K562 (cell line): ENCODE measurements around the gene IRF2BP2. TPM values are rescaled to one million over a fixed set of nuclear protein-coding genes. Genes with fewer than 3 reads are reported as not detected.

Experiments
- ATAC-seq: fragments of 200-7000 bp; cut with Tn5 transposase; 3 replicates; pipeline ENCODE4 v1.9.1; 2020; ENCODE audit warnings: moderate library complexity
- BruUV-seq: library from RNA; stranded (reverse); fragments of 400-500 nt; replicated peaks from 2 replicates; lab custom pipeline; 2021; lab: Mats Ljungman, UMichigan
- CTCF ChIA-PET: fragments of 300-600 bp; formaldehyde crosslinking; extraction: SDS; loops from one replicate; lab custom pipeline; 2021; ENCODE audit warnings: low intra/inter-chr PET ratio; lab: Yijun Ruan, JAX
- POLR2A ChIA-PET: fragments of 300-600, 350-650 bp; sonication (Branson Sonifier 250); formaldehyde crosslinking; extraction: SDS; loops from one replicate; lab custom pipeline; 2021; ENCODE audit warnings: antibody characterized with exemption, inconsistent platforms; lab: Yijun Ruan, JAX
- DNase-seq, 4 experiments: peaks; one replicate each; pipeline versions ENCODE4 v3.0.0 to v3.0.0-alpha.2; 2011 to 2018; ENCODE audit warnings: low spot score in 3 of 4, mixed read lengths in 3 of 4; ENCODE audit errors: extremely low read depth in 1 of 4
- FAIRE-seq: peaks from 2 replicates; lab custom pipeline; 2011; peaks lifted over from hg19 to GRCh38; lab: Jason Lieb, UNC
- H2AFZ ChIP-seq: 2 replicates; pipeline ENCODE4 v1.6.0; 2011; ENCODE audit warnings: low read depth, low read length, control low read depth, inconsistent platforms
- H3K27ac ChIP-seq: fragments of 200-600 bp; 3 replicates; pipeline ENCODE4 v1.8.0; 2011; ENCODE audit warnings: low read depth, mild to moderate bottlenecking, control low read depth, inconsistent platforms, low read length, moderate library complexity, mixed read lengths; ENCODE audit errors: extremely low read depth
- H3K27me3 ChIP-seq, 2 experiments: fragments of 300-600 bp in 1 of 2; 2 replicates in 1 of 2; 3 replicates in 1 of 2; pipeline versions ENCODE4 v1.6.0 to v1.8.0; 2011; ENCODE audit warnings: inconsistent platforms in 2 of 2, low read length in 2 of 2, mild to moderate bottlenecking in 1 of 2, mixed read lengths in 1 of 2, moderate library complexity in 1 of 2; ENCODE audit not compliant: control insufficient read depth in 2 of 2, insufficient read depth in 2 of 2
- H3K36me3 ChIP-seq: fragments of 300-600 bp; 3 replicates; pipeline ENCODE4 v1.8.0; 2011; ENCODE audit warnings: mild to moderate bottlenecking, low read length, inconsistent platforms; ENCODE audit not compliant: control insufficient read depth, insufficient read depth
- H3K4me1 ChIP-seq, 2 experiments: fragments of 200-600 bp in 1 of 2; replicated peaks in 1 of 2; 2 replicates in 1 of 2; 3 replicates in 1 of 2; pipeline versions ENCODE4 v1.5.1 to v1.8.0; 2011; ENCODE audit warnings: inconsistent platforms in 2 of 2, low read length in 2 of 2, mild to moderate bottlenecking in 1 of 2, mixed read lengths in 1 of 2, moderate library complexity in 1 of 2; ENCODE audit not compliant: control insufficient read depth in 2 of 2, insufficient read depth in 2 of 2
- H3K4me2 ChIP-seq: 2 replicates; pipeline ENCODE4 v1.6.1; 2011; ENCODE audit warnings: low read length, control low read depth, inconsistent platforms, mixed read lengths; ENCODE audit not compliant: insufficient read depth
- H3K4me3 ChIP-seq: fragments of 200-600 bp; sonication (generic), shearing (Covaris generic); 2 replicates; pipeline ENCODE4 v1.5.1; 2016; ENCODE audit warnings: control low read depth, inconsistent platforms
- H3K79me2 ChIP-seq: fragments of 200-600 bp; 3 replicates; pipeline ENCODE4 v1.8.0; 2011; ENCODE audit warnings: low read length, inconsistent platforms; ENCODE audit not compliant: control insufficient read depth, insufficient read depth
- H3K9ac ChIP-seq, 2 experiments: 2 replicates each; pipeline versions ENCODE4 v1.6.0 to v1.6.1; 2011; ENCODE audit warnings: low read depth in 2 of 2, low read length in 2 of 2, control low read depth in 1 of 2, inconsistent platforms in 1 of 2, mild to moderate bottlenecking in 1 of 2, mixed read lengths in 1 of 2; ENCODE audit not compliant: insufficient read depth in 1 of 2
- H3K9me1 ChIP-seq: one replicate; pipeline ENCODE4 v1.6.0; 2011; ENCODE audit warnings: inconsistent platforms, mild to moderate bottlenecking, low read length, moderate library complexity; ENCODE audit not compliant: control insufficient read depth, insufficient read depth
- H3K9me3 ChIP-seq: replicated peaks from 2 replicates; pipeline ENCODE4 v1.5.1; 2011; ENCODE audit warnings: low read depth, low read length, inconsistent platforms; ENCODE audit not compliant: control insufficient read depth, insufficient read depth
- H4K20me1 ChIP-seq: replicated peaks from 2 replicates; pipeline ENCODE4 v1.6.1; 2011; ENCODE audit warnings: low read length, inconsistent platforms, mixed read lengths; ENCODE audit not compliant: control insufficient read depth, insufficient read depth
- DPF2 ChIP-seq: fragments of 450-650 bp; IDR thresholded peaks from 2 replicates; pipeline ENCODE4 v1.6.1; 2016
- E2F8 ChIP-seq: fragments of 450-650 bp; IDR thresholded peaks from 2 replicates; pipeline ENCODE4 v1.7.1; 2018; ENCODE audit warnings: mild to moderate bottlenecking, low read depth; ENCODE audit not compliant: partially characterized antibody
- ETV1 ChIP-seq: fragments of 450-650 bp; conservative IDR thresholded peaks from 2 replicates; pipeline ENCODE4 v1.6.1; 2016; ENCODE audit warnings: missing genetic modification characterization, control low read depth, low read depth, missing compliant biosample characterization
- FOXK2 ChIP-seq, 2 experiments: fragments of 450-650 bp; IDR thresholded peaks in 1 of 2; conservative IDR thresholded peaks in 1 of 2; 2 replicates each; pipeline ENCODE4 v1.6.1; 2016; ENCODE audit warnings: low read depth in 2 of 2, mild to moderate bottlenecking in 1 of 2
- MEIS2 ChIP-seq: fragments of 450-650 bp; IDR thresholded peaks from 2 replicates; pipeline ENCODE4 v1.6.1; 2014; ENCODE audit warnings: mild to moderate bottlenecking; ENCODE audit not compliant: partially characterized antibody
- RCOR1 ChIP-seq, 2 experiments: IDR thresholded peaks; 2 replicates each; pipeline ENCODE4 v1.6.1; 2012; ENCODE audit warnings: low read depth in 2 of 2, low read length in 2 of 2, borderline replicate concordance in 1 of 2, improper control_type of control experiment in 1 of 2
- SRSF7 ChIP-seq: fragments of 200-400 bp; formaldehyde crosslinking; optimal IDR thresholded peaks from 2 replicates; pipeline ENCODE3; 2017; ENCODE audit warnings: mild to moderate bottlenecking, low read depth, low read length
- TCF3 ChIP-seq: sonication (generic); formaldehyde crosslinking; IDR thresholded peaks from 2 replicates; pipeline ENCODE4 v1.4.0; 2020; ENCODE audit warnings: mild to moderate bottlenecking, missing genetic modification reagents
- ZNF668 ChIP-seq: fragments of 250-450 bp; sonication (Bioruptor Pico); IDR thresholded peaks from 2 replicates; pipeline ENCODE4 v1.8.0; 2022; ENCODE audit warnings: mild to moderate bottlenecking, inconsistent platforms
- WGBS: fragments of 100-300 bp; shearing (Covaris generic); methylation state at CpG from one replicate; pipeline ENCODE4 v1.1.6; 2016; ENCODE audit warnings: low coverage, mixed read lengths; ENCODE audit not compliant: insufficient coverage; ENCODE audit errors: missing lambda C conversion rate; 5-methylcytosine and 5-hydroxymethylcytosine counted together
- in situ Hi-C: fragments of 300-500 bp; cut with MboI; formaldehyde crosslinking; loops from 4 replicates; pipeline ENCODE4 v1.15.0; 2018; ENCODE audit warnings: inconsistent platforms, mixed read lengths
- intact Hi-C: fragments of 100-400 bp; cut with micrococcal nuclease; formaldehyde crosslinking; loops from 2 replicates; pipeline ENCODE4 v1.14.2; 2022
- polyA plus RNA-seq, 8 experiments: library from polyadenylated mRNA; depleted of rRNA in 4 of 8; stranded (reverse) in 5 of 8; unstranded in 3 of 8; fragments of >200 nt; fragmentation: Nextera tagmentation in 2 of 8; fragmentation: Illumina TruSeq in 1 of 8; extraction: Ambion mirVana in 2 of 8; extraction: Trizol in 1 of 8; gene quantifications; 2 replicates each; pipeline versions ENCODE4 v1.2.1 to v1.2.3, GENCODE V29; 2011 to 2014; ENCODE audit warnings: inconsistent platforms in 1 of 8, missing spikeins in 1 of 8
- total RNA-seq, 7 experiments: library from RNA; depleted of rRNA in 6 of 7; stranded (reverse); fragments of >200 nt in 6 of 7; fragmentation: Illumina TruSeq in 2 of 7; extraction: Trizol in 2 of 7; gene quantifications; 2 replicates each; pipeline versions ENCODE4 v1.2.1 to v1.2.3, GENCODE V29; 2011 to 2021; ENCODE audit warnings: low replicate concordance in 1 of 7
- TF ChIP-seq, protein P1 (sequence below): fragments of 200-800 bp; sonication (Bioruptor generic); IDR thresholded peaks from 2 replicates; pipeline ENCODE4 v1.6.1; 2017; ENCODE audit warnings: missing genetic modification characterization, missing compliant biosample characterization
- TF ChIP-seq, protein P2 (sequence below), 2 experiments: fragments of 450-650 bp; IDR thresholded peaks; 2 replicates each; pipeline ENCODE4 v1.6.1; 2016
- TF ChIP-seq, protein P3 (sequence below): fragments of 450-650 bp; IDR thresholded peaks from 2 replicates; pipeline ENCODE4 v1.6.1; 2016
- TF ChIP-seq, protein P4 (sequence below): IDR thresholded peaks from 2 replicates; pipeline ENCODE4 v1.6.1; 2012; ENCODE audit warnings: low read depth, low read length, improper control_type of control experiment, borderline replicate concordance

Gene IRF2BP2
- total and polyA plus RNA-seq, 9 of the 15 experiments (the other 6 are each of a cell fraction or from before 2014, with no cell fraction given), result 7.7 to 68.6 (median 22.1) TPM

DNA sequence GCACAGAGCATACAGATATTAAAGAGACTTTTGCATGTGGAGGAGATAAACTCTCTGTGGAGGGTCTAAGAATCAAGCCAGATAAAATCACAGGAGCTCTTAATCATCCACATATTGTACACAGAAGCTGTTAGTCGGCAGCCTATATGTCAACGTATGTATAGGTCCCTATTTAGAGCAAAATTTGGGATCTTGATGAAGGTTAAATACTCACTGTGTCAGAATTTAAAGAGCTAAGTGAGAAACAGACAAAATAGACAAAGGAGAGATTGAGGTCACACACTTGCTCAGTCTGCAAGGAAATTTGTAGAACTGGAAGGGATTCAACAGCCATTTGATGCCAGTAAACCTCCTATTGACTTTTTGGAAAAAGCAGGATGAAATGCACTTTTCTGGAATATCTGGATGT lies 4.1 kb upstream of the IRF2BP2 start:
- H3K36me3 ChIP-seq, result no peaks in the 10 kb centered on the region
- FAIRE-seq (no peak), ATAC-seq (no peak), DNase-seq (no peak)
- H3K79me2 ChIP-seq, result peaks cover 3% of the 10 kb centered on the region
- in situ Hi-C loops (loop anchor here (5.0 to 10.0 kb wide), 2 partner anchors 111 to 263 kb away; no protein-coding TSS in a partner anchor), intact Hi-C loops (loop anchor here (5.0 kb wide), 2 partner anchors 63 to 358 kb away; no protein-coding TSS in a partner anchor)
- peaks cover 33 to 37% of the 10 kb centered on the region in 2 experiments for H3K4me1 ChIP-seq
- BruUV-seq, result no TSS peak
- H3K4me2 ChIP-seq, result no peak overlapping the region
- no peak overlapping the region for H3K27ac ChIP-seq
- no peak overlapping the region for H2AFZ ChIP-seq
- CTCF ChIA-PET, result no interaction called here
- H4K20me1 ChIP-seq, result no peaks in the 10 kb centered on the region
- no peaks in the 10 kb centered on the region for H3K9me1 ChIP-seq
- no peak overlapping the region for H3K9ac ChIP-seq
- H3K9me3 ChIP-seq, result no peaks in the 10 kb centered on the region
- WGBS, result 4% methylated on average over 2 of the region's 2 CpGs
- H3K4me3 ChIP-seq, result no peak overlapping the region
- no peaks in the 10 kb centered on the region for H3K27me3 ChIP-seq
- POLR2A ChIA-PET, result interaction anchor here (0.7 to 6.1 kb wide), 15 partner anchors 10 to 470 kb away, joined by 3 to 59 read pairs (median 6); no protein-coding TSS in a partner anchor
- TF ChIP-seq E2F8, result no peak
- TF ChIP-seq TCF3 (CRISPR knock-in tag), result no peak
- peak; percentile 41; the same call in 1 of the 2 replicates for TF ChIP-seq ZNF668 (CRISPR knock-in tag)
- no peak for TF ChIP-seq FOXK2 (conservative IDR thresholded peaks at IDR 0.05 in 1 of 2, IDR thresholded peaks at IDR 0.05 in 1 of 2; ENCODE audit: low read depth in 2 of 2)
- no peak for TF ChIP-seq SRSF7
- TF ChIP-seq, protein P1, sequence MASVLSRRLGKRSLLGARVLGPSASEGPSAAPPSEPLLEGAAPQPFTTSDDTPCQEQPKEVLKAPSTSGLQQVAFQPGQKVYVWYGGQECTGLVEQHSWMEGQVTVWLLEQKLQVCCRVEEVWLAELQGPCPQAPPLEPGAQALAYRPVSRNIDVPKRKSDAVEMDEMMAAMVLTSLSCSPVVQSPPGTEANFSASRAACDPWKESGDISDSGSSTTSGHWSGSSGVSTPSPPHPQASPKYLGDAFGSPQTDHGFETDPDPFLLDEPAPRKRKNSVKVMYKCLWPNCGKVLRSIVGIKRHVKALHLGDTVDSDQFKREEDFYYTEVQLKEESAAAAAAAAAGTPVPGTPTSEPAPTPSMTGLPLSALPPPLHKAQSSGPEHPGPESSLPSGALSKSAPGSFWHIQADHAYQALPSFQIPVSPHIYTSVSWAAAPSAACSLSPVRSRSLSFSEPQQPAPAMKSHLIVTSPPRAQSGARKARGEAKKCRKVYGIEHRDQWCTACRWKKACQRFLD (CRISPR knock-in tag), result peak; percentile 36; the same call in 1 of the 2 replicates
- TF ChIP-seq, protein P2, sequence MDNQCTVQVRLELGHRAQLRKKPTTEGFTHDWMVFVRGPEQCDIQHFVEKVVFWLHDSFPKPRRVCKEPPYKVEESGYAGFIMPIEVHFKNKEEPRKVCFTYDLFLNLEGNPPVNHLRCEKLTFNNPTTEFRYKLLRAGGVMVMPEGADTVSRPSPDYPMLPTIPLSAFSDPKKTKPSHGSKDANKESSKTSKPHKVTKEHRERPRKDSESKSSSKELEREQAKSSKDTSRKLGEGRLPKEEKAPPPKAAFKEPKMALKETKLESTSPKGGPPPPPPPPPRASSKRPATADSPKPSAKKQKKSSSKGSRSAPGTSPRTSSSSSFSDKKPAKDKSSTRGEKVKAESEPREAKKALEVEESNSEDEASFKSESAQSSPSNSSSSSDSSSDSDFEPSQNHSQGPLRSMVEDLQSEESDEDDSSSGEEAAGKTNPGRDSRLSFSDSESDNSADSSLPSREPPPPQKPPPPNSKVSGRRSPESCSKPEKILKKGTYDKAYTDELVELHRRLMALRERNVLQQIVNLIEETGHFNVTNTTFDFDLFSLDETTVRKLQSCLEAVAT (IDR thresholded peaks at IDR 0.05), result no peak
- TF ChIP-seq RCOR1 (IDR thresholded peaks at IDR 0.05; ENCODE audit: borderline replicate concordance in 1 of 2, low read depth in 2 of 2, low read length in 2 of 2), result 0 out of 4 replicates have a peak, but pooled peaks of 1 of the 2 experiments have one; percentile 19
- no peak for TF ChIP-seq ETV1
- TF ChIP-seq DPF2, result peak; percentile 13; the same call in 1 of the 2 replicates
- TF ChIP-seq, protein P3, sequence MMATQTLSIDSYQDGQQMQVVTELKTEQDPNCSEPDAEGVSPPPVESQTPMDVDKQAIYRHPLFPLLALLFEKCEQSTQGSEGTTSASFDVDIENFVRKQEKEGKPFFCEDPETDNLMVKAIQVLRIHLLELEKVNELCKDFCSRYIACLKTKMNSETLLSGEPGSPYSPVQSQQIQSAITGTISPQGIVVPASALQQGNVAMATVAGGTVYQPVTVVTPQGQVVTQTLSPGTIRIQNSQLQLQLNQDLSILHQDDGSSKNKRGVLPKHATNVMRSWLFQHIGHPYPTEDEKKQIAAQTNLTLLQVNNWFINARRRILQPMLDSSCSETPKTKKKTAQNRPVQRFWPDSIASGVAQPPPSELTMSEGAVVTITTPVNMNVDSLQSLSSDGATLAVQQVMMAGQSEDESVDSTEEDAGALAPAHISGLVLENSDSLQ, result peak; percentile 25; the same call in 1 of the 2 replicates
- TF ChIP-seq, protein P4, sequence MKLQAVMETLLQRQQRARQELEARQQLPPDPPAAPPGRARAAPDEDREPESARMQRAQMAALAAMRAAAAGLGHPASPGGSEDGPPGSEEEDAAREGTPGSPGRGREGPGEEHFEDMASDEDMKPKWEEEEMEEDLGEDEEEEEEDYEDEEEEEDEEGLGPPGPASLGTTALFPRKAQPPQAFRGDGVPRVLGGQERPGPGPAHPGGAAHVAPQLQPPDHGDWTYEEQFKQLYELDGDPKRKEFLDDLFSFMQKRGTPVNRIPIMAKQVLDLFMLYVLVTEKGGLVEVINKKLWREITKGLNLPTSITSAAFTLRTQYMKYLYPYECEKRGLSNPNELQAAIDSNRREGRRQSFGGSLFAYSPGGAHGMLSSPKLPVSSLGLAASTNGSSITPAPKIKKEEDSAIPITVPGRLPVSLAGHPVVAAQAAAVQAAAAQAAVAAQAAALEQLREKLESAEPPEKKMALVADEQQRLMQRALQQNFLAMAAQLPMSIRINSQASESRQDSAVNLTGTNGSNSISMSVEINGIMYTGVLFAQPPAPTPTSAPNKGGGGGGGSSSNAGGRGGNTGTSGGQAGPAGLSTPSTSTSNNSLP, result 0 out of 2 replicates have a peak, but pooled peaks have one; percentile 27
- TF ChIP-seq MEIS2, result peak; percentile 60
